Activated naive CD4-positive, alpha-beta T cell (primary cell): ENCODE measurements around the gene PPARG.
"Not testable (repeated sequence)": the region's sequence is repeated elsewhere in the genome, so short reads cannot be mapped to it uniquely, and the experiment has no call there.

Experiments
- DNase-seq, 4 experiments: peaks; one replicate each; lab custom pipeline; 2025; lab: John Stamatoyannopoulos, UW

PPARG gene

DNA sequence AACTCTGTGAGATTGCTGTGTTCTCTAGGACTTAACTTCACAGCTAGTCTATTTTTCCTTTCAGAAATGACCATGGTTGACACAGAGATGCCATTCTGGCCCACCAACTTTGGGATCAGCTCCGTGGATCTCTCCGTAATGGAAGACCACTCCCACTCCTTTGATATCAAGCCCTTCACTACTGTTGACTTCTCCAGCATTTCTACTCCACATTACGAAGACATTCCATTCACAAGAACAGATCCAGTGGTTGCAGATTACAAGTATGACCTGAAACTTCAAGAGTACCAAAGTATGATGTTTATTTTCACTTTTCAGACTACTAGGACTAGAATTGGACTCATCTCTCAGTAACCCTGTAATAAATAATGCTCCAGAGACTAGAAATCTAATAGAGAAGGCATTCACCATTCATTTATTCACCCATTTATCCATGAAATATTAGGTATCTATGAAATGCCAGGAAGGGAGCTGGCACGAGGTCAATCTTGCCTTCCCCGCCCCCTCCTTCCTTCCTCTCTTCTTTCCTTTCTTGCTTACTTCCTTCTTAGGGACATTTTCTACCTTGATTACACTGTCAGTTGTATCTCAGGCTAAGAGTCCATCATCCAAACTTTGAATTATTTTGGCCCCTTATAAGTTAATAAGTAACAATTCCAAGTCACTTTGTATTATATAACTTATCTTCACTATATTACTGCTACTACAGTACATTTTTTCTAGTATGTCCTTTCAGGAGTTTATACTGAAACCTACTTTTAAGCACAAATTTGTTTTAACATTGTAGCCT, 91.0 kb downstream of the PPARG start:
- no peak for DNase-seq

DNA sequence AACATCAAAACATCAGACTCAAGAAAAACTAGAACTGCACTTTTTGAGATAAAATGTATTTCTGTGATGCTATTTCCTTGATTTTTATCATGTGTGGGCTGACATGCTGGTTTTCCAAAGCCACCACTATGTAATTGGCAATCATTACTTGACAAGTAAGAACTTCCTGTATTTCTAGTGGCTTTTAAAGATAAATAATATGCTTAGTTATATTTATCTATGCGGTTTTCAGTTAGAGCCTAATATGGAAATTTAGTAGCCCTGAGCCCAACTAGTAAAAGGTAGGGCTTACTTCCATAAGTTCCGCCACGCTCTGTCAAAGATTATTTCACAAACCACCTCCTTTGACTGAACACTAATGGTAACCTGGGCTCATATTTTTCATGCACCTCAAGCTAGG, 91.6 kb downstream of the PPARG start:
- no peak for DNase-seq

DNA sequence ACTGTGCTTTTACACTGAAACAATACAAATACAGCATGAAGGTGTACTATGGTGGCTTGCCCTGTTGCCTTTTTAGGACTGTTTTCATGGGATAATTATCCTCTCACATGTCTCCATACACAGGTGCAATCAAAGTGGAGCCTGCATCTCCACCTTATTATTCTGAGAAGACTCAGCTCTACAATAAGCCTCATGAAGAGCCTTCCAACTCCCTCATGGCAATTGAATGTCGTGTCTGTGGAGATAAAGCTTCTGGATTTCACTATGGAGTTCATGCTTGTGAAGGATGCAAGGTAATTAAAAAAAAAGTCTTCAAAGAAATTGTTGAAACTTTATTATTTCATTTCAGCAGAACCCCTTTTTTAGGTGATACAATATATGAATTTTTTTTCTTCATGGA, 92.3 kb downstream of the PPARG start:
- DNase-seq: no peak

DNA sequence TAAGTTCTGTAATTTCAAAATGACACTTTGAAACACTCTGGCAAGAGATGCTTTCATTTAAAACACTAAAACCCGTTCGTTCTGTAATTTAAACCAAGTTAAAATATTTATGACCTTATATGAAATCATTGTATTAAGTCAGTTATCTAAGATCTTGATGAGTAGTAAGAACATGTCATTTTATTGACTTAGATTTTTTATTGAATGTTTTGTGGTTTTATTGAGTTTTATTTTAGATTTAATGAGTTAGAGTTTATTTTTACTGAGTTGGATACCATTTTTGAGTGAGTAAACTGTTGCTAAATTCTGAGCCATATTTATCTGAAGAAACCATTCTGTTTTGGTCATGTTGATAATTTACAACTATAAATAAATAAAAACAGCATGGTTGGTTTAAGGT, 94.3 kb downstream of the PPARG start:
- DNase-seq: no peak

DNA sequence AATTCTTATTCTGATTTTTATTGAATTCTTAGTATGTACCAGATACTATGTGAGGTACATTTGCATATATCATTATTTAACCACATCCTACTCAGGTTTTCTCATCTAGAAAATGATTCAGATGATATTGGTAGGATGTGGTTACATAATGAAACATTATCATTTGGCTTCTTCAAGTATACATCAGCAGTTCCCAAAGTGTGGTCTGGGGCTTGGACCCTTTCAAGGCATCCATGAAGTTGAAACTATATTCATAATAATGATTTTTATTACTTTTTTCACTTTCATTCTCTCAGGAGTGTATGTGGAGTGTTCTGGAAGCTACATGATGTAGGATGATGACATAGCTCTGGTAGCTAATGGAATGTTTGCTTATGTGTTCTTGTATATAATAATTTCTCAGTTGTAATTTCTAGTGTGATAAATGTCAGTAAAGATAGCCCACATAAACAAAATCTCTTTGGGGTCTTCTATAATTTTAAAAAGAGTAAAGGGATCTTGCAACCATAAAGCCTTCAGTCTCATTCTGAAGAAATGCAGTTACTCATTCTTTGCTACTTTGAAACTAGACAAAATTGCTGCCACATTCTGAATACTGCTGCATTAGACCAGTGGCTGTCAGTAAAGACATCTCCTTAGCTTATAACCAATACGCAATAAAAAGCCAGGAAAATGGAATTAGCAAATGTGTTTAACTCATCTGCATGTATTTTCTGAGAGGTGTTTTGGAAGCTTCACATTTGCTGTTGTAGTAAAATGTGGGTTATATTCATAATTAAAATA, 95.8 kb downstream of the PPARG start:
- DNase-seq: no peak

DNA sequence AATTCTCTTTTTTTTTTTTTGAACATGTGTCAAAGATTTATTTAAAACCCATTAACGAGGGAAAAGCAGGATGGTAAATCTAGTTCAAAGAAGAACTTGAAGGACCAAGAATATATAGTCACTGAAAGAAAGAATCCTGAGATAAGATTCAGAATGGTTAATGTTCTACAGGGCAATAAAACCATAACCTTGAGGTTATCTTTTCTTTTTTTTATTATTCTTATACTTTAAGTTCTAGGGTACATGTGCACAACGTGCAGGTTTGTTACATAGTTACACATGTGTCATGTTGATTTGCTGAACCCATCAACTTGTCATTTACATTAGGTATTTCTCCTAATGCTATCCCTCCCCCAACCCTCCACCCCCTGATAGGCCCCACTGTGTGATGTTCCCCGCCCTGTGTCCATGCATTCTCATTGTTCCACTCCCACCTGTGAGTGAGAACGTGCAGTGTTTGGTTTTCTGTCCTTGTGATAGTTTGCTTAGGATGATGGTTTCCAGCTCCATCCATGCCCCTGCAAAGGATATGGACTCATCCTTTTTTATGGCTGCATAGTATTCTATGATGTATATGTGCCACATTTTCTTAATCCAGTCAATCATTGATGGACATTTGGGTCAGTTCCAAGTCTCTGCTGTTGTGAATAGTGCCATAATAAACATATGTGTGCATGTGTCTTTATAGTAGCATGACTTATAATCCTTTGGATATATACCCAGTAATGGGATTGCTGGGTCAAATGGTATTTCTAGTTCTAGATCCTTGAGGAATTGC, 97.8 kb downstream of the PPARG start:
- not testable (repeated sequence) for DNase-seq

DNA sequence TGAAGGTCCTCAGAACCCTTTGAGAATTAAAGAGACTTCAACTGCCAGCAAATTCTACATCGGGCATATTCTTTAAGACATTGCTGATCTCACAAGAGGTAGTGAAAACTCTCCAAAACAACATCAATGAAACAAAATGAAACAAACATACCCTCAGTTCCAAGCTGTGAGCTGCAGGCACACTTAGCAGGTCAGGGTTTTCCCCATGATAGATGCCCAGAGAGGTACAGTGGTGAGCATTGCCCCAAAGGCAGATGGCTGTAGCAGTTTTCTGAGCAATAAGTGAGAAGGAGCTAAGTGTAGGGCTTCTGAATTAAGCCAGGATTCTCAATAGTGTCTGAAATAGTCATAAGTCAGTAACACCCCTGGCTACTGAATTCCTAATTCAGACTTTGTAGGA, 99.3 kb downstream of the PPARG start:
- DNase-seq: no peak

DNA sequence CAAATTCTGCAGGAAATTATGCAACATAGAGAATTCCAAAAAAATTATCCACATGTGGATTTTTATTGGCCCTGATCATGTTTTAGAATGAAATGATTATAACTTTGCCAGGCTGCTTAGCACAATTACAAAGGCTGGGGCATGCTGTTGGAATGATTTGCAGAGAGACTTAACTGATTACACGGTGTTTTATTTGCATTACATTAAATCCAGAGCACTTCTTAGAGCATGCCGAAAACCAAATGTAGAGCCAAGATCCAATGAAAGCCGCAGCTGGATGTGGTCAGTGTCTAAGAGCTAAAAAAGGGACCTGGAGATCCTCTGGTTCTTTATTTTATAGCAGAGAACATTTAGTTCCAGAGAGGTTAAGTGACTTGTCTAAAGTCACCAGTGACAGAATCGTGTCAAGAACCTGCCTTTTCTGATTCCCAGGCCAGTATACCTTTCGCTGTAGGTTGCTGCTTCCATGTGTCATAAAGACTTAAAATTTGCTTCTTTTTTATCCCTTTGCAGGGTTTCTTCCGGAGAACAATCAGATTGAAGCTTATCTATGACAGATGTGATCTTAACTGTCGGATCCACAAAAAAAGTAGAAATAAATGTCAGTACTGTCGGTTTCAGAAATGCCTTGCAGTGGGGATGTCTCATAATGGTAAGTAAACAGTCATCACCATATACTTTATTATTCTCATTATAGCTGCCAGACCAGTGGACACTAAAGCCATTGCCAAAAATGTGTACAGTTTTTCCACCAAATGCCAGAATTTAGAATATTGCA, 103.4 kb downstream of the PPARG start:
- no peak for DNase-seq

DNA sequence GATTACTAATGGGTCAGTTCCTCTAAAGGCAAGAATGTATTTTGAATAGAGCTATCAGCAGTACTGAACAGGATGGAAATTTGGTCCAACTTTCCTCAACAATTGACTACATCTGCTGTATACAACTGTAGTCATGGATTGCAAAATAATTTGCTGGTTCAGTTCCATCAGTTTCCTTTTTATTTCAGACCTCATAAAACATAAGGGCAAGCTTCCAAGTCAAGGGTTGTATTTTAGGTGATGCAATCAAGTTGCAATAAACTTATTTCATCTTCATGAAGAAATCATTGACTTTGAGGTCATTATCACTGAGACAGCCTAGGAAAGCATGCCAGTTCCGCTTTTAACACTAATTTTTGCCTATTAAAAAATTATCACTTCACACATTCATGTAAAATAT, 105.0 kb downstream of the PPARG start:
- DNase-seq: no peak

DNA sequence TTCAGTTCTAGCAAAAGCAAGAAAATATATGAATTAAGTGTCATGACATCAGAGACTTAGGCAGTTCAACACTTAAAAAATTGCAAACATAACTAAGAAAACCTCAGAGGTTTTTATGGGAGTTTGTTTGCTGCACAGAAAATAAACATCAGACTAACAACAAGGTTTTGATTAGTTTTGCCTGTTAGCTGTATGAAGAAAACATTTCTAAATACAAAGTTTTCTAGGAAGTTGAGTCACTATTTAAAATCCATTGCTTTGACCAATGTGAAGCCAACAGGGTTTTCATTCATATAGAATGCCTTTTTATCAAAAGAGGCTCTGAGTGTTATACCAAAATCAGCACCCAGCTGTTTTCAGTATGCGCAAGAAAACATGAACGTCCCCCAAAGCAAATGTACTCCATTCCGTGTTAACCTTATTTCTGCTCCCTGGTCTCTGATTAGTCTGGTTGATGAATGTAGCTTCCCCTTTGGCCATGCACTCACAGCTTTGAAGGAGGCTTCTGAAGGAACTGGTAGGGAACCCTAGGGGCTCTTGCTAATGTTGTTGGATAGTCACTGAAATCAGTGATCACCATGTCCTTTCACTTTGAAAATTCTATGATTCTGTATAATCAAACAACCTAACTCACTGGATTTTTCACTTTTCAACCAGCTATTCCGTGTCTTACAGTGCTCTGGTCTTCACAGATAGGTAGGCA, 105.8 kb downstream of the PPARG start:
- no peak for DNase-seq

DNA sequence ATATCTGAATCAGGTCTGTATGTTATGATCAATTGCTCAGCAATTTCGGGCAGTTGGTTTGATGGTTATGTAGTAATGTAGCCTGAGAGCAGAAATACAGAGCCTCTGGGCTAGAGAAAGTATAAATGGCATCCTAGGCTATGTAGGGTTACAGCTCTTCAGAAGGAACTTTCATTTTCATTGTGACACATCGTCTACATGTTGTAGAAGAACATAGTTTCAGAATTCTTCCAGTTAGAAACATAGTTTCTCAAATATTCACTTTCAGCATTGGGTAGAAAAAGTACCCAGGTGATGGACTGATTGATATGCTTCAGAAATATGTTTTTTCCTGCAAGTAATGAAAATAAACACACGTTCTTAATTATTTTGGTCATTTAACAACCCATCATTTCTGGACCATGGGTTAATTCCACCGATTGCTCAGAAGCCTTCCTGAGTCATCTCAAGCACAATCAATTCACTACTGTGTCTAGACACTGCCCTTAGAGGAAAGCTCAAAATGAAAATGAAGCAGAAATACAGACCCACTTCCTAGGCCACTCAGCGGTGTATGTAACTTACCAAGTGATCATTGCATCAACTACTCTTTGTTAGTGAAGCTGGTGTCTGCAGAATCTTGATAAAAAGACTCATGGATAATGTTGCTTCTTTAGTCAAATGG, 106.6 kb downstream of the PPARG start:
- no peak for DNase-seq

DNA sequence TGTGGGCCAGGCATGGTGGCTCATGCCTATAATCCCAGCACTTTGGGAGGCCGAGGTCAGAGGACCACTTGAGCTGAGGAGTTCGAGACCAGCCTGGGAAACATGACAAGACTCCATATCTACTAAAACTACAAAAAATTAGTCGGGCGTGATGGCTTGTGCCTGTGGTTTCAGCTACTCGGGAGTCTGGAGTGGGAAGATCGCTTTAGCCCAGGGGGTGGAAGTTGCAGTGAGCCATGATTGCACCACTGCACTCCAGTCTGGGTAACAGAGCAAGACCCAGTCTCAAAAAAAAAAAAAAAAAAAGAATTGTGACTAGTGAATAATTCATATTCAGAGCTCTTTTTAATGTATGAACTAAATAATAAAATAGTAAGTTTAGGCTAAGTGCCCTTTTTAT, 107.6 kb downstream of the PPARG start:
- DNase-seq: no peak

DNA sequence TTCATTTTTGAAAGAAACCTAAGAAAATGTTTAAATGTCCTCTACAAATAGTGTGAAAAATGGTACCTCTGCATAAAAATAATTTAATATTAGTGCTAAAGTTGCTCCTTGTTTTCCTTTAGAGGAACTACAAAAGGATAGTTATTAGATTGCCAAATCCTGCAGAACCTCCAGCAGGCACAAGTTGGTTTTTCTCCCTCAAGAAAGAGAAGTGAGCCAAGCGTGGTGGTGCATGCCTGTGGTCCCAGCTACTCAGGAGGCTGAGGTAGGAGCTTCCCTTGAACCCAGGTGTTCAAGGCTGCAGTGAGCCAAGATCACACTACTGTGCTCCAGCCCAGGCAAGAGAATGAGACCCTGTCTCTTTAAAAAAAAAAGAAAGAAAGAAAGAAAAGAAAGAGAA, 110.4 kb downstream of the PPARG start:
- DNase-seq: no peak

DNA sequence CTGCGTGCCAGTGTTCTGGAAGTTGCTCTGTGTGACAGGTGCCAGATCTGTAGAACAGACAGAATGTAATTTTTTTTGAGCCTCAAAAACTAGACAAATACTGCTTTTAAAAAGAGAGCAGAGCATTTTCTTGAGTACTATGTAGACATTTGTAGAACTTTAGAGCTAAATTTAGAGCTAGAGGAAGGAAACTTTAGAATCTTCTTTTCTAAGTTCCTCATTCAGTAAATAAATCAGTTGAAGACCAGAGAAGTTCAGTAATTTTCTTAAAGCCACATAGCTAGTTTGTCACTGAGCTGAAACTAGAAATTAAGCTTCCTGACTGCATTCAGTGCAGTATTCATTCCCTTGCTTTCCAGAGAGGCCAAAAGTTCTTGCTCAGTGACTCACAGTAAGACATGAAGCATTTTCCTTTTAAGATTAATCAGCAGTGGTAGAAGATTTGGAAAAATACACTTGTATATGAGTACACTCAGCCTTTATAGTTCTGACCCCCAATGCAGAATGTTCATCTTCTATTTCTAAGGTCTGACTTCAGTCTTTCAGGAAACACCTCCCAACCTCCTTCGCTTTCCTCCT, 111.8 kb downstream of the PPARG start:
- DNase-seq: no peak

DNA sequence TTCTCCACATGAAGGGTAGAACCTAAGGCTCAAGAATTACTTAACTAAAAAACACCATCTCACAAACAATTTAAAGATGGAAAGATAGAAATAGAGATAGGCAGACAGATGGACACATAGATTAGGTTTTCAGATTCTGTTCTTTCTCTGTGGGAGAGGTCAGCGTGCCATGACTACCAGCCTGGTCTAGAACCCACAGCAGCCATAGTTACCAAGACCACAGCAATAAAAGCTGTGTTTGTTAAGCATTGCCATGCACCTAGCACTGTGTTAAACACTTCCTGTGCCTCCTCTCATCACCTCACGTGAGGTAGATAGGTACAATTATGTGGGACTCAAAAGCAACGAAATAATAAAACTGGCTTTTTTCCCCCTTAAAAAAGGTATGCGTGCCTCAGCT, 112.3 kb downstream of the PPARG start:
- no peak for DNase-seq

DNA sequence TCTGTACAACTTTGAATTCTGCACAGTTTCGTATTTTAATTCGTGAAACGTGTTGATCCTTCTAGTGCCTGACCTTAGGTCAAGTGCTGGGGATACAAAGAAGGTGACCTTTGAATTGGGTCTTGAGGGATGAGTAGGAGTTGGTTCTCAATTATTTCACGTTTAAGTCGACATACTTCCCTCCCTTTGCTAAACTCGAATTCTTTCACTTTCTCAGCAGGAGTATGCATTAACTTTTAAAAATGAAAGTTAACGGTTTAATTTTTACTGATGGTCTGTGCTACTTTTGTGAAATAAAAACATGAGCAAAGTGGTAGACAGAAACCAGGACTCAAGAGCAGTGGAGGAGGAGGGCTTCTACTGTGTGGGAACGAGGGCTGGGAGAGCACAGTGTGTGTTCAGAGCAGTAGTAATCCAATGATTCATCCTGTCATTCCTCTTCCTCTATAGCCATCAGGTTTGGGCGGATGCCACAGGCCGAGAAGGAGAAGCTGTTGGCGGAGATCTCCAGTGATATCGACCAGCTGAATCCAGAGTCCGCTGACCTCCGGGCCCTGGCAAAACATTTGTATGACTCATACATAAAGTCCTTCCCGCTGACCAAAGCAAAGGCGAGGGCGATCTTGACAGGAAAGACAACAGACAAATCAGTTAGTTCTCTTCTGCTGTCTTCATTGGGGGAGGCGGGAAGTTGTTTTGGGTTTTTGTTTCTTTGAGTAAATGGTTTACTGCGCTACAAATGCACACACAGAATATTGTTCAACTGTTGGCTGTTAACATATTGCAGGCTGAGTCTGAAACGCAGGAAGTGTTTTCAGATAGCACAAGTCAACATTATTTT, 116.8 kb downstream of the PPARG start:
- DNase-seq: no peak

DNA sequence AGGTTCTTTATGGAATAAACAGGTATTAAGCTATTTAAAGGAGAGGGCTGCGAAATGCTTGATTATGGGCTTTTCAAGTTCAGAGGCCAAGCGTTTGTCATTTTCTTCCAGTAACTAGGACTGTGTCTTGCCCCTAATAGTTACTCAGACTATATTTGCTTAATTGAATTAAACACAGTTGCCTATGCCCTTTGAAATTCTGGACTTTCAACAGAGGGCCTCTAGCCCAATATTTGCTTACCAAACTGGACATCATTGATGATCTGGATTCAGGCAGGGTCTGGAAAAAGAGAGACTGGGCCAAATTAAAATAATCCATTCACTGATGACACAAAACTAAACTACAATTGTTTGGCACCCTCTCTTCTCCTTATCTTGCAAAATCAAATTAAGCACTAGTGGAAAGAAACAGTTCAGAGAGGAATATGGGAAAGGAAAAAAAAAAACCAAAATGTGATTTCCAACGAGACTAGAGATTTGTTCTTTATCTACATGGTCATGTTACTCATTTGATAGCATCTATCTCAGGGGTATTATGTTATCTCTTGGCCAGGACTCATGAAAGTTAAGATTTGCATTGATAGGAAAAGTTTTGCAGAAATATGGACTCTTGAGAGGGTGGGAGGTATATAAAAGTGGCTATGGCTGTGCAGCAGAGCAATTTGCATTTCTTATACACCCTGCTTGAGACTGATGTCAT, 120.3 kb downstream of the PPARG start:
- no peak for DNase-seq

DNA sequence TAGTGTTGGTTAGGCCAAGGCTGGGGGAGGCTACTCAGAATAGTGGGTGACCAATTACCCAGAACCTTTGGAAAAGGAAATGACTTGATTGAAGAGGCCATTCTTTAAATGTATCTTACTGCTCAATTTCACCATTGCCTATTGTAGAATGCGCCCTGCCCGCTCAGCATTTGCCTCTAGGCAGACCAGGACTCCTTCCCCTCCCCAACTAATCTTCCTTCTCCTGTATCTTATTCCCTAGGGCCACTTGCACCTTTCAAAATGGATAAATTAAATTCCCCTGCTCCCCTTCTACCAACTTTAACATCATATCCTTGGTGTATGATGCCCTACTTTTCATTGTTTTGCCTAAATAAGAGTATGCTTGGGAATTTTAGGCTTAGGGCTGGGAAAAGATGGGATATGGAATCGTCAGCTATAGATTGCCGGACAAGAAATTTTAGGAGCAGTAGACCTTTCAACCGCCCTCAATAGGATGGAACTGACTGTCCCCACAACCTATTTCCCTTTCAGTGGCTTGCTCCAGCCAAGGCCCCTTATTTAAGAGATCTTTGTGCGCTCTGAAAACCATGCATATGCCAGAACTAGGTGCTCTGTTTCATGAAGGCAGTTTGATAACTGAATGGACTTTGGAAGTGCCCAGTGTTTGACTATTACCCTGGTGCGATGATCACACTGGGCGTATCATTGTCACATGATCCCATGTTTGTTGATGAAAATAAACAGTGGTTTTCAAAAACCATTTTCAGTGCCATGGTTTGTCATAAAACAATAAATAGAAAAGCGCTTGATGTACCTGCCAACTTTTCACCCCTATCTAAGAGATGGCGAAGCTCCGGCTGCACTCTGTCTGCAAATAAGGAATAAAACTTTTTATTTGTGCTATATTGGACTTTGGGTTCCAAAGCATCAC, 121.1 kb downstream of the PPARG start:
- no peak for DNase-seq
